ENCODE data around the gene ARID1A. TPM values are rescaled to one million over a fixed set of nuclear protein-coding genes. Genes with fewer than 3 reads are reported as not detected.
"Not testable (repeated sequence)": the region's sequence is repeated elsewhere in the genome, so short reads cannot be mapped to it uniquely, and the experiment has no call there.

ARID1A gene
- polyA plus RNA-seq, 1 donor (not counting 4 experiments of a cell fraction or from before 2014, with no cell fraction given), result 10.2 TPM

DNA sequence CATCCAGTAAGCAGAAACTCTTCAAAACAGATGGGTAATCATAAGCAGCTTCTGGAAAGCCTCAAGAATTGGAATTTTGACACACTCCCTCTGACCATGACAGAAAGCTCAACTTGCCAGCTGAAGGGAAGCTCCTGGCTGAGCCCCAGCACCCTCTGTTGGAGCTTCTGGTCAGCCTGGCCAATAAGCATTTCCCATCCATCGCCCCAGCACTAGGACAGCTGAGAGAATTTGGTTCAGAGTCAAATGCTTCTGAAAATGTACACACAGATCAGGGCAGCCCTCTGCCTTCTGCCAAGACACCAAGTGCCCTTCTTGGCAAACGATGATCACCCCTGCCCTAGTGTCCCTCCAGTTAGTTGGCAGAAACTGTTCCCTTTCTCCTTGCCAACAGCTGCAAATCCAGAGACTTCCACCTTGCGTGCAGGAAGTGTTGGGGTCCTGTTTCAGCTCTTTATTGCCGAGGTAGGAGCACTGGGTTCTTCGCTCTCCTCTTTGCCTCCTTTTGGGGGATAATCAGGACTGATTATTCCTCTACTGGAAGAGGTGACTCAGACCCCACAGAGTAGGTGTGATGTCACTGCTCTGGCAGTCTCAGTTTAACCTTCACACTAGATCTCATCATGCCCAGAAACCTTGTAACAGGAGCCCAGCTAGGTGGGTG is 103.8 kb downstream of the ARID1A start:
- DNase-seq (ENCODE audit: low read depth, low spot score) (no peak), FAIRE-seq (peak; percentile 44)
- H3K36me3 ChIP-seq (ENCODE audit: control insufficient read depth in 2 of 2, extremely low read depth in 1 of 2, insufficient read depth in 2 of 2, low read length in 2 of 2), result peaks cover 4 to 6% of the 10 kb centered on the region in 2 experiments
- H2AFZ ChIP-seq (ENCODE audit: control insufficient read depth, low read length), result no peak overlapping the region
- no peaks in the 10 kb centered on the region for H4K20me1 ChIP-seq (ENCODE audit: control insufficient read depth, extremely low read depth, insufficient read depth, low read length)
- H3K4me1 ChIP-seq (ENCODE audit: control insufficient read depth, extremely low read depth, insufficient read depth, low read length), result peaks cover 13% of the 10 kb centered on the region
- no peak overlapping the region for H3K4me3 ChIP-seq (ENCODE audit: control insufficient read depth in 2 of 3, extremely low read depth in 1 of 3, insufficient read depth in 2 of 3, low read depth in 1 of 3, low read length in 3 of 3)
- H3K9me1 ChIP-seq (ENCODE audit: control insufficient read depth, extremely low read depth, insufficient read depth, low read length), result no peaks in the 10 kb centered on the region
- H3K79me2 ChIP-seq (ENCODE audit: control insufficient read depth, insufficient read depth, low read length), result no peaks in the 10 kb centered on the region
- H3K9me3 ChIP-seq (ENCODE audit: control insufficient read depth, low read depth, low read length), result no peaks in the 10 kb centered on the region
- no peak for TF ChIP-seq EZH2 (IDR thresholded peaks at IDR 0.05; ENCODE audit: low read length)
- TF ChIP-seq, protein P1, sequence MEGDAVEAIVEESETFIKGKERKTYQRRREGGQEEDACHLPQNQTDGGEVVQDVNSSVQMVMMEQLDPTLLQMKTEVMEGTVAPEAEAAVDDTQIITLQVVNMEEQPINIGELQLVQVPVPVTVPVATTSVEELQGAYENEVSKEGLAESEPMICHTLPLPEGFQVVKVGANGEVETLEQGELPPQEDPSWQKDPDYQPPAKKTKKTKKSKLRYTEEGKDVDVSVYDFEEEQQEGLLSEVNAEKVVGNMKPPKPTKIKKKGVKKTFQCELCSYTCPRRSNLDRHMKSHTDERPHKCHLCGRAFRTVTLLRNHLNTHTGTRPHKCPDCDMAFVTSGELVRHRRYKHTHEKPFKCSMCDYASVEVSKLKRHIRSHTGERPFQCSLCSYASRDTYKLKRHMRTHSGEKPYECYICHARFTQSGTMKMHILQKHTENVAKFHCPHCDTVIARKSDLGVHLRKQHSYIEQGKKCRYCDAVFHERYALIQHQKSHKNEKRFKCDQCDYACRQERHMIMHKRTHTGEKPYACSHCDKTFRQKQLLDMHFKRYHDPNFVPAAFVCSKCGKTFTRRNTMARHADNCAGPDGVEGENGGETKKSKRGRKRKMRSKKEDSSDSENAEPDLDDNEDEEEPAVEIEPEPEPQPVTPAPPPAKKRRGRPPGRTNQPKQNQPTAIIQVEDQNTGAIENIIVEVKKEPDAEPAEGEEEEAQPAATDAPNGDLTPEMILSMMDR (optimal IDR thresholded peaks at IDR 0.05 in 1 of 3, IDR thresholded peaks at IDR 0.05 in 1 of 3, conservative IDR thresholded peaks at IDR 0.05 in 1 of 3; ENCODE audit: extremely low read depth in 1 of 3, insufficient read depth in 2 of 3, low read length in 3 of 3), result no peak
- no peak overlapping the region for H3K9ac ChIP-seq (ENCODE audit: control insufficient read depth, extremely low read depth, insufficient read depth, low read length)
- dilution Hi-C loops (cut with MboI; ENCODE audit: extremely low pct_ligation_motif_present, low sequenced_read_pairs), result no loop called here
- no peaks in the 10 kb centered on the region for H3K27me3 ChIP-seq (ENCODE audit: control insufficient read depth, extremely low read depth, insufficient read depth, low read length)
- peak overlapping the region; percentile 46 for H3K4me2 ChIP-seq (ENCODE audit: control insufficient read depth, extremely low read depth, insufficient read depth, low read depth, low read length)
- no peak overlapping the region for H3K27ac ChIP-seq (ENCODE audit: control insufficient read depth, insufficient read depth, low read length)

DNA sequence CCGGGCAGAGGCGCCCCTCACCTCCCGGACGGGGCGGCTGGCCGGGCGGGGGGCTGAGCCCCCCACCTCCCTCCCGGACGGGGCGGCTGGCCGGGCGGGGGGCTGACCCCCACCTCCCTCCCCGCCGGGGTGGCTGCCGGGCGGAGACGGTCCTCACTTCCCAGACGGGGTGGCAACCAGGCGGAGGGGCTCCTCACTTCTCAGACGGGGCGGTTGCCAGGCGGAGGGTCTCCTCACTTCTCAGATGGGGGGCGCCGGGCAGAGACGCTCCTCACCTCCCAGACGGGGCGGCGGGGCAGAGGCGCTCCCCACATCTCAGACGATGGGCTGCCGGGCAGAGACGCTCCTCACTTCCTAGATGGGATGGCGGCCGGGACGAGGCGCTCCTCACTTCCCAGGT is 108.1 kb downstream of the ARID1A start:
- H3K9me3 ChIP-seq (ENCODE audit: control insufficient read depth, low read depth, low read length); H3K36me3 ChIP-seq (ENCODE audit: control insufficient read depth in 2 of 2, extremely low read depth in 1 of 2, insufficient read depth in 2 of 2, low read length in 2 of 2); H4K20me1 ChIP-seq (ENCODE audit: control insufficient read depth, extremely low read depth, insufficient read depth, low read length); H3K27ac ChIP-seq (ENCODE audit: control insufficient read depth, insufficient read depth, low read length); H3K4me3 ChIP-seq (ENCODE audit: control insufficient read depth in 2 of 3, extremely low read depth in 1 of 3, insufficient read depth in 2 of 3, low read depth in 1 of 3, low read length in 3 of 3); H3K9me1 ChIP-seq (ENCODE audit: control insufficient read depth, extremely low read depth, insufficient read depth, low read length); H3K9ac ChIP-seq (ENCODE audit: control insufficient read depth, extremely low read depth, insufficient read depth, low read length); H3K4me2 ChIP-seq (ENCODE audit: control insufficient read depth, extremely low read depth, insufficient read depth, low read depth, low read length); H3K27me3 ChIP-seq (ENCODE audit: control insufficient read depth, extremely low read depth, insufficient read depth, low read length); H3K79me2 ChIP-seq (ENCODE audit: control insufficient read depth, insufficient read depth, low read length); DNase-seq (ENCODE audit: low read depth, low spot score); H2AFZ ChIP-seq (ENCODE audit: control insufficient read depth, low read length); FAIRE-seq; dilution Hi-C loops (cut with MboI; ENCODE audit: extremely low pct_ligation_motif_present, low sequenced_read_pairs): not testable (repeated sequence)
- peaks cover 13% of the 10 kb centered on the region for H3K4me1 ChIP-seq (ENCODE audit: control insufficient read depth, extremely low read depth, insufficient read depth, low read length)

DNA sequence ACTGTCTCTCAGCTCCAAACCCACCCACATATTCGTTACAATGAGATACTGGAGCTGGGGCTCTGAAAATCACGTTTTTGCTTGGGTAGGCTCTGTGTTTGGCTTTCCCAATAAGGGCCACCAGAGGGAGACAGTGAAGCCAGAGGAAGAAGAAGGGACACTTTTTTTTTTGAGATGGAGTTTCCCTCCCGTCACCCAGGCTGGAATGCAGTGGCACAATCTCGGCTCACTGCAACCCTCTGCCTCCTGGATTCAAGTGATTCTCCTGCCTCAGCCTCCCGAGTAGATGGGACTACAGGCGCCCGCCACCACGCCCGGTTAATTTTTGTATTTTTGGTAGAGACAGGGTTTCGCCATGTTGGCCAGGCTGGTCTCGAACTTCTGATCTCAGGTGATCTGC is 114.3 kb downstream of the ARID1A start:
- H3K27ac ChIP-seq (ENCODE audit: control insufficient read depth, insufficient read depth, low read length); H3K27me3 ChIP-seq (ENCODE audit: control insufficient read depth, extremely low read depth, insufficient read depth, low read length); H3K36me3 ChIP-seq (ENCODE audit: control insufficient read depth in 2 of 2, extremely low read depth in 1 of 2, insufficient read depth in 2 of 2, low read length in 2 of 2); H3K9ac ChIP-seq (ENCODE audit: control insufficient read depth, extremely low read depth, insufficient read depth, low read length); H3K9me3 ChIP-seq (ENCODE audit: control insufficient read depth, low read depth, low read length); H2AFZ ChIP-seq (ENCODE audit: control insufficient read depth, low read length); H3K79me2 ChIP-seq (ENCODE audit: control insufficient read depth, insufficient read depth, low read length); H3K4me1 ChIP-seq (ENCODE audit: control insufficient read depth, extremely low read depth, insufficient read depth, low read length); H3K9me1 ChIP-seq (ENCODE audit: control insufficient read depth, extremely low read depth, insufficient read depth, low read length); DNase-seq (ENCODE audit: low read depth, low spot score); H3K4me2 ChIP-seq (ENCODE audit: control insufficient read depth, extremely low read depth, insufficient read depth, low read depth, low read length); H4K20me1 ChIP-seq (ENCODE audit: control insufficient read depth, extremely low read depth, insufficient read depth, low read length); dilution Hi-C loops (cut with MboI; ENCODE audit: extremely low pct_ligation_motif_present, low sequenced_read_pairs); H3K4me3 ChIP-seq (ENCODE audit: control insufficient read depth in 2 of 3, extremely low read depth in 1 of 3, insufficient read depth in 2 of 3, low read depth in 1 of 3, low read length in 3 of 3): not testable (repeated sequence)
- peak; percentile 48 for FAIRE-seq
- TF ChIP-seq, protein P1 (optimal IDR thresholded peaks at IDR 0.05 in 1 of 3, IDR thresholded peaks at IDR 0.05 in 1 of 3, conservative IDR thresholded peaks at IDR 0.05 in 1 of 3; ENCODE audit: extremely low read depth in 1 of 3, insufficient read depth in 2 of 3, low read length in 3 of 3), result peak; percentile 64 to 78 (median 72)

Measured in keratinocyte (primary cell).